Measurements from ENCODE around the gene GALNT7.

The GALNT7 gene

GRCh38 chr4:173314715-173315114, 146.1 kb downstream of the GALNT7 start:
- no peak for DNase-seq

- no peak for DNase-seq
Observed at GRCh38 chr4:173316060-173316459, 147.4 kb downstream of the GALNT7 start.

- no peak for DNase-seq
Observed at GRCh38 chr4:173317004-173317403, 148.4 kb downstream of the GALNT7 start.

GRCh38 chr4:173318240-173318639, 149.6 kb downstream of the GALNT7 start:
- no peak for DNase-seq

GRCh38 chr4:173318648-173319211, 150.1 kb downstream of the GALNT7 start:
- no peak for DNase-seq

- DNase-seq, result no peak
Observed at GRCh38 chr4:173319696-173320095, 151.1 kb downstream of the GALNT7 start.

GRCh38 chr4:173325007-173325736, 156.6 kb downstream of the GALNT7 start:
- DNase-seq, result no peak

GRCh38 chr4:173328236-173328901, 159.8 kb downstream of the GALNT7 start:
- DNase-seq, result no peak

GRCh38 chr4:173330590-173330989, 162.0 kb downstream of the GALNT7 start:
- no peak for DNase-seq

GRCh38 chr4:173332021-173332487, 163.4 kb downstream of the GALNT7 start:
- no peak for DNase-seq

GRCh38 chr4:173332963-173333657, 164.5 kb downstream of the GALNT7 start:
- DNase-seq, result peak; percentile 32

GRCh38 chr4:173333658-173334084, 165.1 kb downstream of the GALNT7 start:
- peak; percentile 38 for DNase-seq

GRCh38 chr4:173334085-173334890, 165.7 kb downstream of the GALNT7 start, which contains the start of gene HMGB2:
Gene HMGB2, minus strand, starts transcription at chr4:173334358. Its CDS starts 709 bp downstream, at chr4:173333649.
- peak; percentile 99 for DNase-seq

- peak; percentile 16 for DNase-seq
Observed at GRCh38 chr4:173334891-173335752, 166.5 kb downstream of the GALNT7 start.

GRCh38 chr4:173337463-173337862, 168.9 kb downstream of the GALNT7 start:
- no peak for DNase-seq

GRCh38 chr4:173343832-173344397, 175.3 kb downstream of the GALNT7 start:
- DNase-seq, result no peak

GRCh38 chr4:173345648-173346047, 177.0 kb downstream of the GALNT7 start:
- DNase-seq, result no peak

- DNase-seq, result no peak
Observed at GRCh38 chr4:173346074-173346473, 177.5 kb downstream of the GALNT7 start.

- no peak for DNase-seq
Observed at GRCh38 chr4:173347467-173347866, 178.9 kb downstream of the GALNT7 start.

GRCh38 chr4:173357939-173358338, 189.3 kb downstream of the GALNT7 start:
- DNase-seq, result no peak
